PC-9 (cell line): Measurements from ENCODE around the gene SELENON. TPM values are rescaled to one million over a fixed set of nuclear protein-coding genes. Genes with fewer than 3 reads are reported as not detected.

Source experiments
- Bru-seq: library from RNA; stranded (reverse); fragments of 400-500 nt; gene quantifications from one replicate; lab custom pipeline; 2021; lab: Mats Ljungman, UMichigan
- BruChase-seq, 2 experiments: library from RNA; stranded (reverse); fragments of 400-500 nt; gene quantifications; one replicate each; lab custom pipeline; 2021; lab: Mats Ljungman, UMichigan
- BruUV-seq: library from RNA; stranded (reverse); fragments of 400-500 nt; replicated peaks from 2 replicates; lab custom pipeline; 2021; lab: Mats Ljungman, UMichigan
- CTCF ChIA-PET: fragments of 300-600 bp; sonication (Branson Sonifier 250); formaldehyde crosslinking; loops from one replicate; lab custom pipeline; 2022; ENCODE audit warnings: antibody characterized with exemption; lab: Charles Lee
- POLR2A ChIA-PET: fragments of 300-600 bp; sonication (Branson Sonifier 250); formaldehyde crosslinking; loops from one replicate; lab custom pipeline; 2022; ENCODE audit warnings: antibody characterized with exemption; ENCODE audit not compliant: unreplicated experiment; lab: Charles Lee
- DNase-seq, 2 experiments: peaks; one replicate each; pipeline versions ENCODE4 v3.0.0 to v3.0.0-alpha.2; 2015 to 2022; ENCODE audit warnings: mixed read lengths in 1 of 2
- H2AFZ ChIP-seq: fragments of 200-600 bp; sonication (generic); 2 replicates; pipeline ENCODE4 v1.8.1; 2017; ENCODE audit warnings: antibody characterized with exemption
- H3F3A ChIP-seq: fragments of 200-600 bp; sonication (generic); 2 replicates; pipeline ENCODE4 v1.8.1; 2017; ENCODE audit warnings: antibody characterized with exemption, mild to moderate bottlenecking, low read depth; ENCODE audit not compliant: insufficient read depth
- H3K27ac ChIP-seq: fragments of 200-600 bp; sonication (generic); 2 replicates; pipeline ENCODE4 v1.6.1; 2016; ENCODE audit warnings: mixed run types
- H3K27me3 ChIP-seq: fragments of 200-600 bp; sonication (generic); 2 replicates; pipeline ENCODE4 v1.6.1; 2016; ENCODE audit warnings: low read depth, mixed run types; ENCODE audit not compliant: insufficient read depth
- H3K36me3 ChIP-seq: fragments of 200-600 bp; sonication (generic); 2 replicates; pipeline ENCODE4 v1.6.1; 2016; ENCODE audit warnings: low read depth, mixed run types
- H3K4me1 ChIP-seq: fragments of 200-600 bp; sonication (generic); replicated peaks from 2 replicates; pipeline ENCODE4 v1.6.1; 2016; ENCODE audit warnings: mixed run types; ENCODE audit not compliant: insufficient read depth
- H3K4me2 ChIP-seq: fragments of 200-600 bp; sonication (generic); 2 replicates; pipeline ENCODE4 v1.6.1; 2017; ENCODE audit warnings: mixed run types
- H3K4me3 ChIP-seq: fragments of 200-600 bp; sonication (generic); 2 replicates; pipeline ENCODE4 v1.6.1; 2016; ENCODE audit warnings: mixed run types
- H3K79me2 ChIP-seq: fragments of 200-600 bp; sonication (generic); 2 replicates; pipeline ENCODE4 v1.6.1; 2017; ENCODE audit warnings: low read depth, mixed run types
- H3K9me2 ChIP-seq: fragments of 200-600 bp; sonication (generic); 2 replicates; pipeline ENCODE4 v1.8.1; 2017; ENCODE audit warnings: mild to moderate bottlenecking; ENCODE audit not compliant: insufficient read depth
- H3K9me3 ChIP-seq: fragments of 200-600 bp; sonication (generic); 2 replicates; pipeline ENCODE4 v1.8.1; 2016; ENCODE audit warnings: low read depth; ENCODE audit not compliant: insufficient read depth
- H4K20me1 ChIP-seq: fragments of 200-600 bp; sonication (generic); 2 replicates; pipeline ENCODE4 v1.8.1; 2017; ENCODE audit not compliant: insufficient read depth
- CTCF ChIP-seq: fragments of 200-600 bp; sonication (generic); conservative IDR thresholded peaks from 2 replicates; pipeline ENCODE4 v1.6.1; 2017; ENCODE audit warnings: mixed run types, antibody characterized with exemption, mild to moderate bottlenecking, moderate library complexity
- EZH2 ChIP-seq: fragments of 200-600 bp; sonication (generic); IDR thresholded peaks from 2 replicates; pipeline ENCODE4 v1.8.0; 2017; ENCODE audit warnings: antibody characterized with exemption, low read depth
- intact Hi-C: fragments of 100-400 bp; cut with micrococcal nuclease; formaldehyde crosslinking; loops from one replicate; pipeline ENCODE4 v1.10.0; 2022; ENCODE audit not compliant: unreplicated experiment
- long read RNA-seq: library from polyadenylated mRNA; stranded (forward); transcript quantifications from one replicate; pipeline ENCODE4 v2.0.0, GENCODE V29; 2022
- total RNA-seq: library from RNA; stranded (reverse); gene quantifications from 2 replicates; pipeline ENCODE4 v1.2.3, GENCODE V29; 2021

SELENON gene, protein sequence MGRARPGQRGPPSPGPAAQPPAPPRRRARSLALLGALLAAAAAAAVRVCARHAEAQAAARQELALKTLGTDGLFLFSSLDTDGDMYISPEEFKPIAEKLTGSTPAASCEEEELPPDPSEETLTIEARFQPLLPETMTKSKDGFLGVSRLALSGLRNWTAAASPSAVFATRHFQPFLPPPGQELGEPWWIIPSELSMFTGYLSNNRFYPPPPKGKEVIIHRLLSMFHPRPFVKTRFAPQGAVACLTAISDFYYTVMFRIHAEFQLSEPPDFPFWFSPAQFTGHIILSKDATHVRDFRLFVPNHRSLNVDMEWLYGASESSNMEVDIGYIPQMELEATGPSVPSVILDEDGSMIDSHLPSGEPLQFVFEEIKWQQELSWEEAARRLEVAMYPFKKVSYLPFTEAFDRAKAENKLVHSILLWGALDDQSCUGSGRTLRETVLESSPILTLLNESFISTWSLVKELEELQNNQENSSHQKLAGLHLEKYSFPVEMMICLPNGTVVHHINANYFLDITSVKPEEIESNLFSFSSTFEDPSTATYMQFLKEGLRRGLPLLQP
- 39.0 and 44.3 TPM in 2 replicates for total RNA-seq
- Bru-seq, nascent RNA = percentile 51 among the genes with signal in this experiment
- percentile 57 among the genes with signal in this experiment for BruChase-seq, experiment 1, labeled RNA remaining after a 2-hour chase
- BruChase-seq, experiment 2, labeled RNA remaining after a 6-hour chase = percentile 73 among the genes with signal in this experiment
- long read RNA-seq, full-length matches to known transcripts = 7 of 11 reads
- long read RNA-seq, partial matches to known transcripts = 0 of 11 reads
- long read RNA-seq, other reads (novel, unspliced or antisense) = 4 of 11 reads

DNA sequence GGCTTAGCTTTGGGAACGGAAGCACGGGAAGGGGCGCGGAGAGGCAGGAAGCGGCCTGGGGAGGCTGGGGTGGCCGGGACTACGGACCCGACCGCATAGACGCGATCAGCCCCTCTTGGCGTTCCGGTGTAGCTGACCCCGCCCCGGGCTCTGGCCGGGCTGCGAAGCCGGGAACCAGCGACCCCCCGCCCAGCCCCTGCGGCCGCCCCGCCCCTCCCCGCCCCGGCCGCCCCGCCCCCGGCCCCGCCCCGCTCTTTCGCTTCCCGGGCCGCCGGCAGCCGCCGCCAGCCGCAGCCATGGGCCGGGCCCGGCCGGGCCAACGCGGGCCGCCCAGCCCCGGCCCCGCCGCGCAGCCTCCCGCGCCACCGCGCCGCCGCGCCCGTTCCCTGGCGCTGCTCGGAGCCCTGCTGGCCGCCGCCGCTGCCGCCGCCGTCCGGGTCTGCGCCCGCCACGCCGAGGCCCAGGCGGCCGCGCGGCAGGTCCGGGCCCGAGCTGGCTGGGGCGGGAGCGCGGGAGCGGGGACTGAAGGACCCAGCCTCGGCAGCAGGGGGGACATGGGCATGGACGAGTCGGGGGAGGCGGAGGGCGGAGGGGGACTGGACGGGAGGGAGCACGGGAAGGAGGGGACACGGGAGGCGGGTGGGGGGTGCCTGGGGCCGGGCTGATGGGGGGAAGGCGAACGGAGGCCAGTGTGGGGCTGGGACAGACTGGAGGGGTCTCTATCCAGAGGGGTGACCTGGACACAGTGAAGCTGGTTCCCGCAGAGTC, at the start of gene SELENON:
TSS of gene SELENON (plus strand) at position 259 of the 768 bp plus-strand sequence. CDS start at position 297, 38 bp downstream.
- no peaks in the 10 kb centered on the region for H3K9me2 ChIP-seq
- DNase-seq = peak in 1 of 2 experiments; percentile 34
- ChIA-PET POLR2A (no interaction called here), CTCF (no interaction called here)
- no peaks in the 10 kb centered on the region for H3K36me3 ChIP-seq
- no peaks in the 10 kb centered on the region for H3K9me3 ChIP-seq
- H3K4me1 ChIP-seq = no peaks in the 10 kb centered on the region
- H3K4me2 ChIP-seq = peak within 1 kb of the TSS; percentile 79
- no TSS peak for BruUV-seq
- intact Hi-C loops = loop anchor here (5.0 to 10.0 kb wide), 2 partner anchors 95 to 278 kb away; no protein-coding TSS in a partner anchor
- H3F3A ChIP-seq = no peaks in the 10 kb centered on the region
- no peak within 1 kb of the TSS for H3K27ac ChIP-seq
- TF ChIP-seq CTCF = no peak
- no peak for TF ChIP-seq EZH2
- no peaks in the 10 kb centered on the region for H3K27me3 ChIP-seq
- peak within 1 kb of the TSS; percentile 57 for H3K4me3 ChIP-seq
- no peaks in the 10 kb centered on the region for H4K20me1 ChIP-seq
- H2AFZ ChIP-seq = peak within 1 kb of the TSS; percentile 75
- no peaks in the 10 kb centered on the region for H3K79me2 ChIP-seq

- ChIA-PET POLR2A (no interaction called here), CTCF (no interaction called here)
- no peaks in the 10 kb centered on the region for H3K79me2 ChIP-seq
- H3K27ac ChIP-seq = no peak overlapping the region
- H3K9me2 ChIP-seq = no peaks in the 10 kb centered on the region
- no peak overlapping the region for H3K4me3 ChIP-seq
- intact Hi-C loops = no loop called here
- TF ChIP-seq EZH2 (no peak), CTCF (no peak)
- no peaks in the 10 kb centered on the region for H3K36me3 ChIP-seq
- no TSS peak for BruUV-seq
- H4K20me1 ChIP-seq = no peaks in the 10 kb centered on the region
- no peak for DNase-seq
- H3K27me3 ChIP-seq = no peaks in the 10 kb centered on the region
- H3K9me3 ChIP-seq = no peaks in the 10 kb centered on the region
- H3K4me2 ChIP-seq = no peak overlapping the region
- no peaks in the 10 kb centered on the region for H3F3A ChIP-seq
- no peak overlapping the region for H2AFZ ChIP-seq
- no peaks in the 10 kb centered on the region for H3K4me1 ChIP-seq
These were observed 48.9 kb upstream of the SELENON start for GRCh38 chr1:25750923-25751605.
